ENCODE measurements around the gene MOB2. TPM values are rescaled to one million over a fixed set of nuclear protein-coding genes. Genes with fewer than 3 reads are reported as not detected.

MOB2 gene
- polyA plus RNA-seq, 1 donor = 27.2 TPM

GRCh38 chr11:1479006-1479677, 7.4 kb downstream of the MOB2 start:
- peaks cover 48% of the 10 kb centered on the region for H3K36me3 ChIP-seq (ENCODE audit: control insufficient read depth, insufficient read depth, low read length)
- H3K4me3 ChIP-seq (ENCODE audit: low read length) = no peak overlapping the region
- H3K27me3 ChIP-seq (ENCODE audit: control insufficient read depth, insufficient read depth, low read length) = no peaks in the 10 kb centered on the region
- no peak overlapping the region for H3K27ac ChIP-seq (ENCODE audit: low read length)
- no peak for DNase-seq
- WGBS (ENCODE audit: insufficient coverage, low lambda C conversion rate) = no CpG with 5 or more reads among the region's 9 CpGs
- H3K9me3 ChIP-seq (ENCODE audit: control insufficient read depth, low read depth, low read length) = peaks cover 3% of the 10 kb centered on the region
- H3K4me1 ChIP-seq (ENCODE audit: control insufficient read depth, insufficient read depth, low read length) = no peaks in the 10 kb centered on the region

- no peak for DNase-seq
- Histone ChIP-seq H3K4me1 (ENCODE audit: control insufficient read depth, insufficient read depth, low read length) (no peaks in the 10 kb centered on the region), H3K27me3 (ENCODE audit: control insufficient read depth, insufficient read depth, low read length) (no peaks in the 10 kb centered on the region), H3K9me3 (ENCODE audit: control insufficient read depth, low read depth, low read length) (peaks cover 3% of the 10 kb centered on the region), H3K27ac (ENCODE audit: low read length) (no peak overlapping the region), H3K36me3 (ENCODE audit: control insufficient read depth, insufficient read depth, low read length) (peaks cover 53% of the 10 kb centered on the region), H3K4me3 (ENCODE audit: low read length) (no peak overlapping the region)
- no CpG with 5 or more reads among the region's 9 CpGs for WGBS (ENCODE audit: insufficient coverage, low lambda C conversion rate)
Observed at GRCh38 chr11:1478544-1478943, 8.0 kb downstream of the MOB2 start.

GRCh38 chr11:1478011-1478410, 8.6 kb downstream of the MOB2 start:
- no peak for DNase-seq
- Histone ChIP-seq H3K4me1 (ENCODE audit: control insufficient read depth, insufficient read depth, low read length) (no peaks in the 10 kb centered on the region), H3K4me3 (ENCODE audit: low read length) (no peak overlapping the region), H3K36me3 (ENCODE audit: control insufficient read depth, insufficient read depth, low read length) (peaks cover 57% of the 10 kb centered on the region), H3K27me3 (ENCODE audit: control insufficient read depth, insufficient read depth, low read length) (no peaks in the 10 kb centered on the region), H3K27ac (ENCODE audit: low read length) (no peak overlapping the region), H3K9me3 (ENCODE audit: control insufficient read depth, low read depth, low read length) (peaks cover 3% of the 10 kb centered on the region)
- WGBS (ENCODE audit: insufficient coverage, low lambda C conversion rate) = no CpG with 5 or more reads among the region's 13 CpGs

- no peaks in the 10 kb centered on the region for H3K4me1 ChIP-seq (ENCODE audit: control insufficient read depth, insufficient read depth, low read length)
- no CpG with 5 or more reads among the region's 20 CpGs for WGBS (ENCODE audit: insufficient coverage, low lambda C conversion rate)
- no peak for DNase-seq
- H3K27ac ChIP-seq (ENCODE audit: low read length) = no peak overlapping the region
- H3K27me3 ChIP-seq (ENCODE audit: control insufficient read depth, insufficient read depth, low read length) = no peaks in the 10 kb centered on the region
- H3K36me3 ChIP-seq (ENCODE audit: control insufficient read depth, insufficient read depth, low read length) = peaks cover 65% of the 10 kb centered on the region
- H3K4me3 ChIP-seq (ENCODE audit: low read length) = no peak overlapping the region
- H3K9me3 ChIP-seq (ENCODE audit: control insufficient read depth, low read depth, low read length) = peaks cover 3% of the 10 kb centered on the region
Observed at GRCh38 chr11:1476940-1477736, 9.4 kb downstream of the MOB2 start.

GRCh38 chr11:1475841-1476240, 10.7 kb downstream of the MOB2 start:
- H3K36me3 ChIP-seq (ENCODE audit: control insufficient read depth, insufficient read depth, low read length) = peaks cover 67% of the 10 kb centered on the region
- H3K4me3 ChIP-seq (ENCODE audit: low read length) = no peak overlapping the region
- no CpG with 5 or more reads among the region's 12 CpGs for WGBS (ENCODE audit: insufficient coverage, low lambda C conversion rate)

GRCh38 chr11:1473786-1474185, 12.8 kb downstream of the MOB2 start:
- Histone ChIP-seq H3K4me1 (ENCODE audit: control insufficient read depth, insufficient read depth, low read length) (no peaks in the 10 kb centered on the region), H3K27ac (ENCODE audit: low read length) (no peak overlapping the region), H3K27me3 (ENCODE audit: control insufficient read depth, insufficient read depth, low read length) (no peaks in the 10 kb centered on the region), H3K36me3 (ENCODE audit: control insufficient read depth, insufficient read depth, low read length) (peaks cover 62% of the 10 kb centered on the region), H3K4me3 (ENCODE audit: low read length) (no peak overlapping the region), H3K9me3 (ENCODE audit: control insufficient read depth, low read depth, low read length) (no peaks in the 10 kb centered on the region)
- WGBS (ENCODE audit: insufficient coverage, low lambda C conversion rate) = no CpG with 5 or more reads among the region's 22 CpGs
- no peak for DNase-seq

More at GRCh38 chr11:1475841-1476240, 10.7 kb downstream of the MOB2 start:
- H3K9me3 ChIP-seq (ENCODE audit: control insufficient read depth, low read depth, low read length) = peaks cover 3% of the 10 kb centered on the region
- DNase-seq = no peak
- H3K27ac ChIP-seq (ENCODE audit: low read length) = no peak overlapping the region
- H3K27me3 ChIP-seq (ENCODE audit: control insufficient read depth, insufficient read depth, low read length) = no peaks in the 10 kb centered on the region
- no peaks in the 10 kb centered on the region for H3K4me1 ChIP-seq (ENCODE audit: control insufficient read depth, insufficient read depth, low read length)

- DNase-seq = no peak
- no peaks in the 10 kb centered on the region for H3K4me1 ChIP-seq (ENCODE audit: control insufficient read depth, insufficient read depth, low read length)
- H3K27me3 ChIP-seq (ENCODE audit: control insufficient read depth, insufficient read depth, low read length) = no peaks in the 10 kb centered on the region
- no peak overlapping the region for H3K4me3 ChIP-seq (ENCODE audit: low read length)
- peaks cover 60% of the 10 kb centered on the region for H3K36me3 ChIP-seq (ENCODE audit: control insufficient read depth, insufficient read depth, low read length)
- H3K9me3 ChIP-seq (ENCODE audit: control insufficient read depth, low read depth, low read length) = no peaks in the 10 kb centered on the region
- H3K27ac ChIP-seq (ENCODE audit: low read length) = no peak overlapping the region
- no CpG with 5 or more reads among the region's 12 CpGs for WGBS (ENCODE audit: insufficient coverage, low lambda C conversion rate)
Observed at GRCh38 chr11:1473011-1473628, 13.5 kb downstream of the MOB2 start.

GRCh38 chr11:1472180-1473005, 14.2 kb downstream of the MOB2 start:
- H3K9me3 ChIP-seq (ENCODE audit: control insufficient read depth, low read depth, low read length) = peaks cover 2% of the 10 kb centered on the region
- no peak for DNase-seq
- H3K4me3 ChIP-seq (ENCODE audit: low read length) = no peak overlapping the region
- H3K27me3 ChIP-seq (ENCODE audit: control insufficient read depth, insufficient read depth, low read length) = no peaks in the 10 kb centered on the region
- H3K36me3 ChIP-seq (ENCODE audit: control insufficient read depth, insufficient read depth, low read length) = peaks cover 59% of the 10 kb centered on the region
- H3K27ac ChIP-seq (ENCODE audit: low read length) = no peak overlapping the region
- no peaks in the 10 kb centered on the region for H3K4me1 ChIP-seq (ENCODE audit: control insufficient read depth, insufficient read depth, low read length)
- WGBS (ENCODE audit: insufficient coverage, low lambda C conversion rate) = no CpG with 5 or more reads among the region's 21 CpGs

- H3K27me3 ChIP-seq (ENCODE audit: control insufficient read depth, insufficient read depth, low read length) = no peaks in the 10 kb centered on the region
- H3K36me3 ChIP-seq (ENCODE audit: control insufficient read depth, insufficient read depth, low read length) = peaks cover 52% of the 10 kb centered on the region
- no peak overlapping the region for H3K4me3 ChIP-seq (ENCODE audit: low read length)
- H3K27ac ChIP-seq (ENCODE audit: low read length) = no peak overlapping the region
- no peak for DNase-seq
- H3K9me3 ChIP-seq (ENCODE audit: control insufficient read depth, low read depth, low read length) = peaks cover 2% of the 10 kb centered on the region
- WGBS (ENCODE audit: insufficient coverage, low lambda C conversion rate) = no CpG with 5 or more reads among the region's 9 CpGs
- H3K4me1 ChIP-seq (ENCODE audit: control insufficient read depth, insufficient read depth, low read length) = no peaks in the 10 kb centered on the region
Observed at GRCh38 chr11:1471736-1472135, 14.8 kb downstream of the MOB2 start.
